HEK293T (cell line): Measurements from ENCODE around the gene MGAT5.

ENCODE experiments used
- BHLHE40 ChIP-seq: fragments of 450-650 bp; IDR thresholded peaks from 2 replicates; pipeline ENCODE4 v1.6.1; 2016; ENCODE audit warnings: mild to moderate bottlenecking, moderate library complexity, borderline replicate concordance
- FOXK2 ChIP-seq: fragments of 450-650 bp; IDR thresholded peaks from 2 replicates; pipeline ENCODE4 v1.6.1; 2016; ENCODE audit warnings: mild to moderate bottlenecking
- HDGF ChIP-seq: fragments of 450-650 bp; IDR thresholded peaks from 2 replicates; pipeline ENCODE4 v1.6.1; 2017; ENCODE audit warnings: antibody characterized with exemption, borderline replicate concordance
- SP1 ChIP-seq: fragments of 450-650 bp; IDR thresholded peaks from 2 replicates; pipeline ENCODE4 v1.6.1; 2017

DNA sequence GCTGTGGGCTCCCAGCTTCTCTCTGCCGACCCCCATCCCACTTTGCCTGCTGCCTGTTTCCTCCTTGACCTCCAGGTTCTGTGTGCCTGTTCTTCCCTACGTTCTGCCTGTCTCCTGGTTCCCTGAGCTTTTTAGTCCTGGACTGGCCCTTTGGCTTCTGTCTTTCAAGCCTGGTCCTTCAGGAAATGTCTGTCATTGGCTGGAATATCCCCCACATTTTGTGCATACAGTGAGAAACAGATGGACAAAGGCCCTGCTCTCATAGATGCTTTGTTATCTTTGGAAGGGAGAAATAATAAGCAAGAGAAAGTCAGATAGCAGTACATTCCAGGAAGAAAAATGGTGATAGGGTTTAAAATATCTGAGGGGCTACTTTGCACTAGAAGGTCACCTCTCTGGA lies 5.7 kb downstream of the MGAT5 start:
- TF ChIP-seq BHLHE40 (no peak), SP1 (no peak), FOXK2 (no peak), HDGF (no peak)
